SK-N-SH (cell line): ENCODE results near the gene BBLN.

Experiments
- EP300 ChIP-seq, 2 experiments: IDR thresholded peaks; 2 replicates each; pipeline versions ENCODE4 v1.4.0 to v1.6.1; 2012; ENCODE audit warnings: borderline replicate concordance in 1 of 2, low read depth in 1 of 2, low read length in 1 of 2
- EZH2phosphoT487 ChIP-seq: fragments of 200-600 bp; sonication (generic); IDR thresholded peaks from 2 replicates; pipeline ENCODE4 v1.6.1; 2017; ENCODE audit warnings: low read depth, mixed run types, mild to moderate bottlenecking, antibody characterized with exemption, moderate library complexity, borderline replicate concordance
- FOXM1 ChIP-seq: IDR thresholded peaks from 2 replicates; pipeline ENCODE4 v1.4.0; 2012; ENCODE audit warnings: low read depth, mild to moderate bottlenecking
- GATA2 ChIP-seq: sonication (generic); formaldehyde crosslinking; IDR thresholded peaks from 2 replicates; pipeline ENCODE4 v1.5.0; 2020; ENCODE audit warnings: mild to moderate bottlenecking, missing genetic modification reagents
- IRF3 ChIP-seq: fragments of 150-350 bp; IDR thresholded peaks from 2 replicates; pipeline ENCODE4 v1.6.1; 2016; ENCODE audit warnings: mild to moderate bottlenecking, low read depth, low read length
- RCOR1 ChIP-seq: fragments of 150-350 bp; IDR thresholded peaks from 2 replicates; pipeline ENCODE4 v1.6.1; 2017; ENCODE audit warnings: antibody characterized with exemption, low read length
- RFX5 ChIP-seq: IDR thresholded peaks from 2 replicates; pipeline ENCODE4 v1.6.1; 2012; ENCODE audit warnings: mild to moderate bottlenecking, improper control_type of control experiment, low read length
- SIN3A ChIP-seq: IDR thresholded peaks from 2 replicates; pipeline ENCODE4 v1.6.1; 2012; ENCODE audit warnings: low read depth, mild to moderate bottlenecking, low read length, moderate library complexity, borderline replicate concordance
- TAF1 ChIP-seq: IDR thresholded peaks from 2 replicates; pipeline ENCODE4 v1.6.1; 2012; ENCODE audit warnings: low read depth, mild to moderate bottlenecking, low read length, moderate library complexity, borderline replicate concordance
- TCF12 ChIP-seq: IDR thresholded peaks from 2 replicates; pipeline ENCODE4 v1.4.0; 2012
- TEAD4 ChIP-seq: IDR thresholded peaks from 2 replicates; pipeline ENCODE4 v1.4.0; 2012; ENCODE audit warnings: mild to moderate bottlenecking, borderline replicate concordance; ENCODE audit not compliant: insufficient read depth
- ZBTB33 ChIP-seq: IDR thresholded peaks from 2 replicates; pipeline ENCODE4 v1.4.0; 2012; ENCODE audit warnings: low read depth, borderline replicate concordance
- TF ChIP-seq, protein P1 (sequence below): fragments of 200-600 bp; sonication (generic); IDR thresholded peaks from 2 replicates; pipeline ENCODE4 v1.6.1; 2017; ENCODE audit warnings: antibody characterized with exemption, mild to moderate bottlenecking, moderate library complexity
- TF ChIP-seq, protein P2 (sequence below): IDR thresholded peaks from 2 replicates; pipeline ENCODE4 v1.4.0; 2012; ENCODE audit warnings: low read depth, borderline replicate concordance

DNA sequence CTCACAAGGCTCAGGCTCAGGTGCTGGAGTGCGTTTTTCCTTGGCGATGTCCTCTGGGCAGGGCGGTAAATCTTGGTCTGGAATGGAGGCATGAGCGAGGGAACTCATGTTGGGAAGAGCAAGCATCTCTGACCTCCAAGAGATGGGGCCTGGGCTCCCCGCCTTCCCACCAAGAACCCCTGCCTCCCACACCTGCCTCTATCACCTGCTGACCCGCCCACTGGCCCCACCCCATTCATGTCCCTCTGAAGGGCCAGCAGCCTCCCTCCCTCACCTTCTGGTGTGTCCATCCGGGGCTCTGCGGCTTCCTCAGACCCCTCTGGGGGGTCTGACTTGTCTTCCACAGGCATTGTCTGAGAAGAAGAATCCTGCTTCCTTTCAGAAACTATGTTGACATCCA lies 20.4 kb downstream of the BBLN start:
- TF ChIP-seq, protein P1, sequence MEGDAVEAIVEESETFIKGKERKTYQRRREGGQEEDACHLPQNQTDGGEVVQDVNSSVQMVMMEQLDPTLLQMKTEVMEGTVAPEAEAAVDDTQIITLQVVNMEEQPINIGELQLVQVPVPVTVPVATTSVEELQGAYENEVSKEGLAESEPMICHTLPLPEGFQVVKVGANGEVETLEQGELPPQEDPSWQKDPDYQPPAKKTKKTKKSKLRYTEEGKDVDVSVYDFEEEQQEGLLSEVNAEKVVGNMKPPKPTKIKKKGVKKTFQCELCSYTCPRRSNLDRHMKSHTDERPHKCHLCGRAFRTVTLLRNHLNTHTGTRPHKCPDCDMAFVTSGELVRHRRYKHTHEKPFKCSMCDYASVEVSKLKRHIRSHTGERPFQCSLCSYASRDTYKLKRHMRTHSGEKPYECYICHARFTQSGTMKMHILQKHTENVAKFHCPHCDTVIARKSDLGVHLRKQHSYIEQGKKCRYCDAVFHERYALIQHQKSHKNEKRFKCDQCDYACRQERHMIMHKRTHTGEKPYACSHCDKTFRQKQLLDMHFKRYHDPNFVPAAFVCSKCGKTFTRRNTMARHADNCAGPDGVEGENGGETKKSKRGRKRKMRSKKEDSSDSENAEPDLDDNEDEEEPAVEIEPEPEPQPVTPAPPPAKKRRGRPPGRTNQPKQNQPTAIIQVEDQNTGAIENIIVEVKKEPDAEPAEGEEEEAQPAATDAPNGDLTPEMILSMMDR: no peak
- no peak for TF ChIP-seq ZBTB33
- TF ChIP-seq GATA2: no peak
- TF ChIP-seq EP300 (IDR thresholded peaks at IDR 0.05; ENCODE audit: borderline replicate concordance in 1 of 2, low read depth in 1 of 2, low read length in 1 of 2): no peak
- no peak for TF ChIP-seq EZH2phosphoT487
- TF ChIP-seq TCF12: no peak
- TF ChIP-seq TAF1: no peak
- TF ChIP-seq RCOR1: no peak
- TF ChIP-seq TEAD4: no peak
- TF ChIP-seq FOXM1: no peak
- TF ChIP-seq, protein P2, sequence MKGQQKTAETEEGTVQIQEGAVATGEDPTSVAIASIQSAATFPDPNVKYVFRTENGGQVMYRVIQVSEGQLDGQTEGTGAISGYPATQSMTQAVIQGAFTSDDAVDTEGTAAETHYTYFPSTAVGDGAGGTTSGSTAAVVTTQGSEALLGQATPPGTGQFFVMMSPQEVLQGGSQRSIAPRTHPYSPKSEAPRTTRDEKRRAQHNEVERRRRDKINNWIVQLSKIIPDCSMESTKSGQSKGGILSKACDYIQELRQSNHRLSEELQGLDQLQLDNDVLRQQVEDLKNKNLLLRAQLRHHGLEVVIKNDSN: no peak
- TF ChIP-seq SIN3A: no peak
- no peak for TF ChIP-seq IRF3
- no peak for TF ChIP-seq RFX5
